Upper lobe of left lung (tissue), 6 donors: ENCODE data around the gene ZBTB8A. TPM values are rescaled to one million over a fixed set of nuclear protein-coding genes. Genes with fewer than 3 reads are reported as not detected.
"Not testable (repeated sequence)": the region's sequence is repeated elsewhere in the genome, so short reads cannot be mapped to it uniquely, and the experiment has no call there.

Experiments used
- ATAC-seq, 2 donors: fragments of 200-7000 bp; cut with Tn5 transposase; one replicate each; pipeline ENCODE4 v1.9.1; 2022; ENCODE audit warnings: mild to moderate bottlenecking in 2 of 2, moderate library complexity in 2 of 2; ENCODE audit not compliant: low FRiP score in 2 of 2
- DNase-seq, 2 donors: peaks; one replicate each; pipeline ENCODE4 v3.0.0-alpha.2; 2019 to 2020
- H3K27ac ChIP-seq, 4 donors: fragments of 200-600 bp; sonication (generic); one replicate each; pipeline ENCODE4 v1.5.1; 2016 to 2019
- H3K27me3 ChIP-seq, 4 donors: fragments of 200-600 bp; sonication (generic); one replicate each; pipeline ENCODE4 v1.5.1; 2017 to 2019
- H3K36me3 ChIP-seq, 4 donors: fragments of 200-600 bp; sonication (generic); one replicate each; pipeline ENCODE4 v1.5.1; 2016 to 2019
- H3K4me1 ChIP-seq, 4 donors: fragments of 200-600 bp; sonication (generic); one replicate each; pipeline ENCODE4 v1.5.1; 2018 to 2019
- H3K4me3 ChIP-seq, 4 donors: fragments of 200-600 bp; sonication (generic); one replicate each; pipeline ENCODE4 v1.5.1; 2017 to 2019; ENCODE audit warnings: mild to moderate bottlenecking in 2 of 4, moderate library complexity in 1 of 4
- H3K9me3 ChIP-seq, 4 donors: fragments of 200-600 bp; sonication (generic); one replicate each; pipeline ENCODE4 v1.5.1; 2018 to 2019
- CTCF ChIP-seq, 6 experiments: fragments of 450-650 bp in 4 of 6; fragments of 200-600 bp in 2 of 6; sonication (generic) in 2 of 6; IDR thresholded peaks; one replicate each; pipeline ENCODE4 v1.5.1; 2016 to 2019; ENCODE audit warnings: antibody characterized with exemption in 6 of 6
- EP300 ChIP-seq, 4 donors: sonication (generic); formaldehyde crosslinking; IDR thresholded peaks; one replicate each; pipeline ENCODE4 v1.5.1; 2017; ENCODE audit warnings: antibody characterized with exemption in 4 of 4, control low read depth in 2 of 4
- POLR2A ChIP-seq, 4 donors: fragments of 450-650 bp; IDR thresholded peaks; one replicate each; pipeline ENCODE4 v1.5.1; 2016 to 2017; ENCODE audit warnings: antibody characterized with exemption in 4 of 4, mild to moderate bottlenecking in 2 of 4
- POLR2AphosphoS5 ChIP-seq, 2 donors: sonication (generic); formaldehyde crosslinking; IDR thresholded peaks; one replicate each; pipeline ENCODE4 v1.5.1; 2017; ENCODE audit warnings: antibody characterized with exemption in 2 of 2
- WGBS, 2 donors: methylation state at CpG; one replicate each; pipeline ENCODE4 v1.1.5; 2017 to 2018; 5-methylcytosine and 5-hydroxymethylcytosine counted together
- total RNA-seq, 6 donors: library from RNA; depleted of rRNA in 4 of 6; stranded (reverse); fragments of >200 nt in 4 of 6; gene quantifications; one replicate each; pipeline versions ENCODE4 v1.1.0 to v1.2.1, GENCODE V29; 2016 to 2021
- donor health status: DM: no; HTN: no; CAD: no; lungs with moderate emphysema.
- donor health status: DM: no; HTN: yes; CAD: no; lungs with severe emphysema.

ZBTB8A gene
- total RNA-seq, 6 donors from 2014 or later: 5.1 to 12.0 (median 6.4) TPM

GRCh38 chr1:32541064-32541566 is 1.9 kb downstream of the ZBTB8A start:
- Histone ChIP-seq H3K27me3 (no peaks in the 10 kb centered on the region), H3K36me3 (no peaks in the 10 kb centered on the region)
- ATAC-seq: no peak

GRCh38 chr1:32546611-32547010 is 7.4 kb downstream of the ZBTB8A start:
- peaks cover 0 to 14% (median 8%) of the 10 kb centered on the region in 4 donors for H3K4me1 ChIP-seq
- DNase-seq (no peak), ATAC-seq (no peak)
- H3K36me3 ChIP-seq: no peaks in the 10 kb centered on the region
- TF ChIP-seq EP300 (IDR thresholded peaks at IDR 0.05) (no peak), POLR2A (IDR thresholded peaks at IDR 0.05) (no peak), POLR2AphosphoS5 (IDR thresholded peaks at IDR 0.05) (no peak), CTCF (IDR thresholded peaks at IDR 0.05) (no peak)
- WGBS, 2 donors: 89 to 93% methylated on average over 4 of the region's 4 CpGs
- no peak overlapping the region for H3K4me3 ChIP-seq
- no peaks in the 10 kb centered on the region for H3K9me3 ChIP-seq
- no peaks in the 10 kb centered on the region for H3K27me3 ChIP-seq
- no peak overlapping the region for H3K27ac ChIP-seq

More at GRCh38 chr1:32541064-32541566, 1.9 kb downstream of the ZBTB8A start:
- DNase-seq: no peak
- 88 to 97% methylated on average over 2 of the region's 2 CpGs for WGBS, 2 donors
- peaks cover 13 to 20% (median 14%) of the 10 kb centered on the region in 4 donors for H3K4me1 ChIP-seq
- no peak overlapping the region for H3K27ac ChIP-seq
- H3K4me3 ChIP-seq: no peak overlapping the region
- no peak for TF ChIP-seq POLR2A (IDR thresholded peaks at IDR 0.05)
- TF ChIP-seq POLR2AphosphoS5 (IDR thresholded peaks at IDR 0.05): no peak
- TF ChIP-seq CTCF (IDR thresholded peaks at IDR 0.05): no peak
- TF ChIP-seq EP300 (IDR thresholded peaks at IDR 0.05): no peak
- no peaks in the 10 kb centered on the region for H3K9me3 ChIP-seq

GRCh38 chr1:32549616-32550015 is 10.4 kb downstream of the ZBTB8A start:
- H3K36me3 ChIP-seq: peaks cover 0 to 3% (median 1%) of the 10 kb centered on the region in 4 donors
- no peaks in the 10 kb centered on the region for H3K27me3 ChIP-seq
- DNase-seq: no peak
- H3K9me3 ChIP-seq: no peaks in the 10 kb centered on the region
- no peak for ATAC-seq
- 69 to 73% methylated on average over 3 of the region's 3 CpGs for WGBS, 2 donors
- no peak overlapping the region for H3K27ac ChIP-seq
- H3K4me1 ChIP-seq: peaks cover 0 to 14% (median 8%) of the 10 kb centered on the region in 4 donors
- no peak overlapping the region for H3K4me3 ChIP-seq
- TF ChIP-seq CTCF (IDR thresholded peaks at IDR 0.05) (no peak), POLR2AphosphoS5 (IDR thresholded peaks at IDR 0.05) (no peak), EP300 (IDR thresholded peaks at IDR 0.05) (no peak), POLR2A (IDR thresholded peaks at IDR 0.05) (no peak)

DNA sequence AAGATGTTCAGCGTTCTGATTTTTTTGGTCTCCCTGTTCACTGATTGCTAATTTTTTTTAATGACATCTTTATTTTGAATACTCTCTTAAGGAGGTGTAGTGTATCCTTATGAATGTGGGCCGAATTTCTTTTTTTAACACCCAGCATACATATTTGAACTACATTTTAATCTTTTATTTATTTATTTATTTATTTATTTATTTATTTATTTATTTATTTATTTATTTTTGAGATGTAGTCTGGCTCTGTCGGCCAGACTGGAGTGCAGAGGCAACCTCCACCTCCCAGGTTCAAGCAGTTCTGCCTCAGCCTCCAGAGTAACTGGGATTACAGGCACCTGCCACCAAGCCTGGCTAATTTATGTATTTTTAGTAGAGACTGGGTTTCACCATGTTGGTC is 15.1 kb downstream of the ZBTB8A start:
- Histone ChIP-seq H3K36me3 (peaks cover 0 to 23% (median 7%) of the 10 kb centered on the region in 4 donors), H3K9me3 (no peaks in the 10 kb centered on the region), H3K4me1 (peaks cover 0 to 14% (median 7%) of the 10 kb centered on the region in 4 donors), H3K27ac (no peak overlapping the region), H3K4me3 (no peak overlapping the region), H3K27me3 (no peaks in the 10 kb centered on the region)
- TF ChIP-seq POLR2A (IDR thresholded peaks at IDR 0.05) (no peak), POLR2AphosphoS5 (IDR thresholded peaks at IDR 0.05) (no peak), CTCF (IDR thresholded peaks at IDR 0.05) (no peak), EP300 (IDR thresholded peaks at IDR 0.05) (no peak)
- 96 to 97% methylated on average over 3 of the region's 3 CpGs for WGBS, 2 donors
- no peak for DNase-seq
- no peak for ATAC-seq

GRCh38 chr1:32557035-32557434 is 17.8 kb downstream of the ZBTB8A start:
- H3K27ac ChIP-seq, H3K4me3 ChIP-seq, H3K9me3 ChIP-seq, H3K27me3 ChIP-seq, DNase-seq, ATAC-seq, H3K4me1 ChIP-seq: not testable (repeated sequence)
- peaks cover 0 to 40% (median 7%) of the 10 kb centered on the region in 4 donors for H3K36me3 ChIP-seq
- 91 to 100% methylated on average over 5 of the region's 5 CpGs for WGBS, 2 donors
